KOPT-K1 (cell line): ENCODE measurements around the gene SGMS1.

Experiments
- H3K27ac ChIP-seq: fragments of 200-600 bp; sonication (generic); 2 replicates; pipeline ENCODE4 v1.5.1; 2016; ENCODE audit warnings: antibody characterized with exemption, mild to moderate bottlenecking, low read depth, low read length; ENCODE audit not compliant: poor library complexity, severe bottlenecking
- H3K36me3 ChIP-seq: fragments of 200-600 bp; sonication (generic); 2 replicates; pipeline ENCODE4 v1.5.1; 2017; ENCODE audit warnings: antibody characterized with exemption, mild to moderate bottlenecking, low read length, moderate library complexity; ENCODE audit not compliant: insufficient read depth
- H3K9me3 ChIP-seq: fragments of 200-600 bp; sonication (generic); 2 replicates; pipeline ENCODE4 v1.5.1; 2017; ENCODE audit warnings: antibody characterized with exemption, low read length, mild to moderate bottlenecking; ENCODE audit not compliant: insufficient read depth, poor library complexity, severe bottlenecking

SGMS1 gene

GRCh38 chr10:50325449-50326171 lies 298.1 kb downstream of the SGMS1 start:
- Histone ChIP-seq H3K36me3 (no peaks in the 10 kb centered on the region), H3K9me3 (no peaks in the 10 kb centered on the region), H3K27ac (no peak overlapping the region)

- Histone ChIP-seq H3K9me3 (no peaks in the 10 kb centered on the region), H3K36me3 (no peaks in the 10 kb centered on the region), H3K27ac (no peak overlapping the region)
Measured at GRCh38 chr10:50324680-50325393, 298.9 kb downstream of the SGMS1 start.

GRCh38 chr10:50324046-50324445 lies 299.7 kb downstream of the SGMS1 start:
- Histone ChIP-seq H3K36me3 (no peaks in the 10 kb centered on the region), H3K27ac (no peak overlapping the region), H3K9me3 (no peaks in the 10 kb centered on the region)

- Histone ChIP-seq H3K27ac (no peak overlapping the region), H3K36me3 (no peaks in the 10 kb centered on the region), H3K9me3 (no peaks in the 10 kb centered on the region)
Measured at GRCh38 chr10:50322077-50322476, 301.7 kb downstream of the SGMS1 start.

GRCh38 chr10:50318129-50318528 lies 305.6 kb downstream of the SGMS1 start:
- Histone ChIP-seq H3K36me3 (no peaks in the 10 kb centered on the region), H3K9me3 (no peaks in the 10 kb centered on the region), H3K27ac (no peak overlapping the region)

- Histone ChIP-seq H3K9me3 (no peaks in the 10 kb centered on the region), H3K36me3 (no peaks in the 10 kb centered on the region), H3K27ac (no peak overlapping the region)
Measured at GRCh38 chr10:50316695-50317648, 306.8 kb downstream of the SGMS1 start.

- Histone ChIP-seq H3K9me3 (no peaks in the 10 kb centered on the region), H3K36me3 (no peaks in the 10 kb centered on the region), H3K27ac (no peak overlapping the region)
Measured at GRCh38 chr10:50316174-50316573, 307.6 kb downstream of the SGMS1 start.

GRCh38 chr10:50315424-50315823 lies 308.3 kb downstream of the SGMS1 start:
- Histone ChIP-seq H3K27ac (no peak overlapping the region), H3K36me3 (no peaks in the 10 kb centered on the region), H3K9me3 (no peaks in the 10 kb centered on the region)

GRCh38 chr10:50314169-50315071 lies 309.3 kb downstream of the SGMS1 start:
- Histone ChIP-seq H3K9me3 (no peaks in the 10 kb centered on the region), H3K36me3 (no peaks in the 10 kb centered on the region), H3K27ac (no peak overlapping the region)

GRCh38 chr10:50312464-50313437 lies 311.0 kb downstream of the SGMS1 start:
- H3K9me3 ChIP-seq, result no peaks in the 10 kb centered on the region
- no peak overlapping the region for H3K27ac ChIP-seq
- H3K36me3 ChIP-seq, result no peaks in the 10 kb centered on the region

- Histone ChIP-seq H3K27ac (no peak overlapping the region), H3K9me3 (no peaks in the 10 kb centered on the region), H3K36me3 (no peaks in the 10 kb centered on the region)
Measured at GRCh38 chr10:50310560-50311174, 313.1 kb downstream of the SGMS1 start.

GRCh38 chr10:50309342-50309741 lies 314.4 kb downstream of the SGMS1 start:
- H3K9me3 ChIP-seq, result no peaks in the 10 kb centered on the region
- no peak overlapping the region for H3K27ac ChIP-seq
- no peaks in the 10 kb centered on the region for H3K36me3 ChIP-seq

- H3K27ac ChIP-seq, result no peak overlapping the region
- H3K36me3 ChIP-seq, result no peaks in the 10 kb centered on the region
- no peaks in the 10 kb centered on the region for H3K9me3 ChIP-seq
Measured at GRCh38 chr10:50304660-50305059, 319.1 kb downstream of the SGMS1 start.
